Rectal smooth muscle tissue (tissue), 1 donor: ENCODE data around the gene SYNPO.
A peak's percentile ranks its signal among the peaks of the same experiment; 100 is the strongest.

Experiments used
- H3K27ac ChIP-seq: one replicate; pipeline ENCODE4 v1.7.0; 2013; ENCODE audit warnings: low read depth, low read length, inconsistent platforms
- H3K27me3 ChIP-seq: one replicate; pipeline ENCODE4 v1.7.0; 2013; ENCODE audit warnings: low read length; ENCODE audit not compliant: control insufficient read depth, insufficient read depth
- H3K36me3 ChIP-seq: one replicate; pipeline ENCODE4 v1.7.0; 2013; ENCODE audit warnings: low read length; ENCODE audit not compliant: control insufficient read depth, insufficient read depth
- H3K4me1 ChIP-seq: one replicate; pipeline ENCODE4 v1.7.0; 2013; ENCODE audit warnings: low read length; ENCODE audit not compliant: control insufficient read depth, insufficient read depth
- H3K4me3 ChIP-seq: one replicate; pipeline ENCODE4 v1.7.0; 2013; ENCODE audit warnings: low read length
- H3K9ac ChIP-seq: one replicate; pipeline ENCODE4 v1.7.0; 2013; ENCODE audit warnings: low read length

The SYNPO gene

GRCh38 chr5:150630461-150631325 is 9.8 kb upstream of the SYNPO start:
- Histone ChIP-seq H3K4me3 (no peak overlapping the region), H3K4me1 (no peaks in the 10 kb centered on the region), H3K36me3 (peaks cover 3% of the 10 kb centered on the region), H3K27ac (no peak overlapping the region), H3K9ac (no peak overlapping the region), H3K27me3 (no peaks in the 10 kb centered on the region)

GRCh38 chr5:150631326-150631701 is 9.1 kb upstream of the SYNPO start:
- Histone ChIP-seq H3K4me1 (no peaks in the 10 kb centered on the region), H3K27ac (no peak overlapping the region), H3K27me3 (no peaks in the 10 kb centered on the region), H3K36me3 (peaks cover 3% of the 10 kb centered on the region), H3K4me3 (no peak overlapping the region), H3K9ac (no peak overlapping the region)

GRCh38 chr5:150632305-150633160 is 7.9 kb upstream of the SYNPO start:
- H3K36me3 ChIP-seq: peaks cover 3% of the 10 kb centered on the region
- H3K27ac ChIP-seq: no peak overlapping the region
- no peak overlapping the region for H3K9ac ChIP-seq
- no peaks in the 10 kb centered on the region for H3K4me1 ChIP-seq
- no peaks in the 10 kb centered on the region for H3K27me3 ChIP-seq
- no peak overlapping the region for H3K4me3 ChIP-seq

DNA sequence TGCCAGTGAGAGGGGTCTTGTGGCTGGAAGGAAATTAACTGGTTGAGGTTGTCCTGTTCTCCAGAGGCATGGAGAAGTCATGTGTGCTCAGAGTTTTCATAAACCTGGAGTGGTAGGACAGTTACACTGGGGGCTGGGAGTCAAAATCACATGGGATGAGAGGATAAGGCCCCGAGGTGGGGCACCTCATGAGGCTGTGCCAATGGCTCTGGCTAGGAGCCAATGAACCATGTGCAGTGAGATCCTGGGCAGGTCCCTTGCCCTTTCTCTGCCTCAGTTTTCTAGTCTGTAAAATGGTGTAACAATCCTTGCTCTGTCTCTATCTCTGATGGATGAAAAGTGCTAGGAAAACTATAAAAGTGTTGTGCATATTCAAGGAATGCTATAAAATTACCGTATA is 7.0 kb upstream of the SYNPO start:
- Histone ChIP-seq H3K27ac (no peak overlapping the region), H3K4me3 (no peak overlapping the region), H3K36me3 (peaks cover 3% of the 10 kb centered on the region), H3K27me3 (no peaks in the 10 kb centered on the region), H3K9ac (no peak overlapping the region), H3K4me1 (no peaks in the 10 kb centered on the region)

- no peak overlapping the region for H3K9ac ChIP-seq
- H3K36me3 ChIP-seq: peaks cover 3% of the 10 kb centered on the region
- H3K4me3 ChIP-seq: no peak overlapping the region
- no peaks in the 10 kb centered on the region for H3K27me3 ChIP-seq
- H3K27ac ChIP-seq: no peak overlapping the region
- H3K4me1 ChIP-seq: peaks cover 11% of the 10 kb centered on the region
Measured at GRCh38 chr5:150636391-150637244, 3.8 kb upstream of the SYNPO start.

DNA sequence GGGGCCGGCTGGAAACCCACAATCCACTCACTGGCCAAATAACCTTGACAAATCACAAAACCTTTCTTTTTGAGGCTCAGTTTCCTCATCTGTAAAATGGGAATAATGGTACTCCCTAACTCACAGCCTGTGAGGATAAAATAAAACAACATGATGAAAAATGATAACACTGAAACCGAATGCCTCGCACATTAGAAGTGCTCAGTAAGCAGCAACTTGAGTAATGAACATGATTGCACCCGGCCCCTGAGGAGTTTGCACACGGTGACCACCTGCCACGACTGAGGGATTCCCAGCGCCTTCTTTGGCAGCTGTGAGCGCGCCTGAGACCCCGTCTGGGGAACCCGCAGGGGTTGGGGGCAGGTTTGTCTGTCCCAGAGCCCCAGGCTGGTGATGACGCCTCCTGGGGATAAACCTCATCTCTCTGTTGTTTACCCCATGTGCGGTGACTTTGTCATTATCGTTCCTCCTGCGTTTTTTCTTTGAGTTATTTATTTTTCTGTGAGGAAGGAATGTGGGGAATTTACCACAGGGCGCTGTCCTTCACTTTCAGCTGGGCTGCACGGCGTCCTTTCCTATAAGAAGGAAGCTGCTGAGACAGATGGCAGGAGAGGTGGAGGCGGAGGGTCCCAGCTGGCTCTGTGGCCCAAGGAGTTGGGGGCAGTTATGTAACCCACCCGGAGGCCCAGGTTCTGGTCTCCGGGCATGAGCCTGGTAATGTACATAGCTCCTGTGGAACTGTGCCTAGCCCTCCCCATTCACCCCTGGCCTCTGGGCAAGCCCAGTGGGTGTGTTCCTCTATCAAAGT is 3.0 kb upstream of the SYNPO start:
- Histone ChIP-seq H3K4me3 (no peak overlapping the region), H3K4me1 (peaks cover 19% of the 10 kb centered on the region), H3K27me3 (no peaks in the 10 kb centered on the region), H3K36me3 (peaks cover 3% of the 10 kb centered on the region), H3K27ac (no peak overlapping the region), H3K9ac (no peak overlapping the region)

GRCh38 chr5:150638053-150638444 is 2.4 kb upstream of the SYNPO start:
- Histone ChIP-seq H3K9ac (no peak overlapping the region), H3K27me3 (no peaks in the 10 kb centered on the region), H3K27ac (no peak overlapping the region), H3K4me1 (peaks cover 25% of the 10 kb centered on the region), H3K4me3 (no peak overlapping the region), H3K36me3 (peaks cover 3% of the 10 kb centered on the region)

DNA sequence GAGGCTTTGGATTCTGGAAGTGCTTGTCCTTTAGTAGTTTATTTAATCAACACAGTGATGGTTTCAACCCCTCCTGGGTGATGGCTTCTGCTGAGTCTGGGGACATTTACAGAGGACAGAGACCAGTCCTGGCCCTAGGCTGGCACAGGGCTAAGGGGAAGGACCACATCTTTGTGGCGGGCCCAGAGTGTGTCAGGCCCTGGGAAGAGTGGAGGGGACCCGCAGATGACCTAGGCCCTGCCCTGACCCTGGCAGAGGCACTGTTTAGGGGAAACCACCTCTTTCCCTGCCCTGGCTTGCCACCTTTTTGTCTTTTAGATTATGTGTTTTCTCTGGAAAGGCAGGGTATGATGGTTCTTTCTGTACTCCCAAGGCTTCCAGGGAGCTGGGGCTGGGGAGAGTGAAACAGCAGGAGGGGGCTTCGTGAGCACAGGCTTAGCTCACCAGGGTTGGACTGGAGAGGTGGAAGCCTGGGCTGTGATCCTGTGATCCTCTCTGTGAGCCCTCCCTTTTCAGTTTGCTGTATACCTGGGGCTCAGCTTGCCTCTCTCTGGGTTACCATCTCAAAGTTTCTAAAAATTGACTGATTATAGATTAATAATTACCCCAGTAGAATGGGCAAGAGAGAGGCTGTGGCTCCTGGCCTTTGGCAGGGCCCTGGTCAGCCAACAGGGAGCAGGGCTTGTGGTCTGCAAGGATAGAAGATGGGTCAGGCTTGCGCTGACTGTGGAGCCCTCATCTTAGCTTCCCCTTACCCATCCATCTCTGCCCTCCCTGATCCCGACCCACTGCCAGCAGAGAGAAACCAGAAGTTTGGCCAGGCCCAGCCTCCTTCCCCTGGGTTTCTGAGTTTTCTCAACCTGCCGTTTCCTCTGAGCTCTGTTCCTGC is 1.7 kb upstream of the SYNPO start:
- Histone ChIP-seq H3K4me3 (no peak overlapping the region), H3K27ac (no peak overlapping the region), H3K9ac (no peak overlapping the region), H3K36me3 (peaks cover 3% of the 10 kb centered on the region), H3K27me3 (no peaks in the 10 kb centered on the region), H3K4me1 (peaks cover 28% of the 10 kb centered on the region)

DNA sequence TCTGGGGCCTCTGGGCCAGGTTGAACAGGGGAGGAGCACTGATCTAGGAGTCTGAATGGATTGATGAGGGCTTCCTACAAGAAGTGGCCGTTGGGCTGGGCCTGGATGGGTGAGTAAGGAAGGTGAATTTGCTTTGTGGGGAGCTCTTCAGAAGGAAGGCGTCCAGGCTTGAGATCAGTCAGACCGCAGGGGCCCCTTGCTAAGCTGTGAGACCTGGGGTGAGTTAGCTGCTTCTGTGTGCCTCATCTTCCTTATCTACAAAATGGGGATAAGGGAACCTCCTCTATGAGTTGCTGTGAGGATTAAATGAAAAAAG is 1.1 kb upstream of the SYNPO start:
- peaks cover 3% of the 10 kb centered on the region for H3K36me3 ChIP-seq
- no peaks in the 10 kb centered on the region for H3K27me3 ChIP-seq
- H3K4me3 ChIP-seq: no peak overlapping the region
- H3K4me1 ChIP-seq: peaks cover 31% of the 10 kb centered on the region
- no peak overlapping the region for H3K9ac ChIP-seq
- no peak overlapping the region for H3K27ac ChIP-seq

DNA sequence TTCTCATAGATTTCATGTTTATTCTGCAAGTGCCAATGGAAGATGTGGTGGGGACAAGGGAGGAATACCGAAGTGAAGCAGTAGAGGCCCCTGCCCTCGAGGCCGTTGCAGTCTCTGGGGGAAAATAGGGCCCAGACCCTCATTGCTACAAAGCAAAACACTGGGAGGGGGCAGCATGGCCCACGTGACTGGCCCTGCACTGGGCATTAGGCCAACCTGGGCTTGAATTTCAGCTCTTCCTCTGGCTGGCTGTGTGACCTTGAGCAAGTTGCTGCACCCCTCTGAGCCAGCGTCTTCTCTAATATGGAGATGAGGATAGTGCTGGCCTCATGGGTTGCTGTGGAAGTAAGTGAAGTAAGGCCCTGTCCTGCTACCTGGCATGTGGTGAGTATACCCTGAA is 709 bp upstream of the SYNPO start:
- Histone ChIP-seq H3K27ac (no peak overlapping the region), H3K9ac (no peak overlapping the region), H3K36me3 (peaks cover 3% of the 10 kb centered on the region), H3K4me3 (no peak overlapping the region), H3K4me1 (peaks cover 35% of the 10 kb centered on the region), H3K27me3 (no peaks in the 10 kb centered on the region)

DNA sequence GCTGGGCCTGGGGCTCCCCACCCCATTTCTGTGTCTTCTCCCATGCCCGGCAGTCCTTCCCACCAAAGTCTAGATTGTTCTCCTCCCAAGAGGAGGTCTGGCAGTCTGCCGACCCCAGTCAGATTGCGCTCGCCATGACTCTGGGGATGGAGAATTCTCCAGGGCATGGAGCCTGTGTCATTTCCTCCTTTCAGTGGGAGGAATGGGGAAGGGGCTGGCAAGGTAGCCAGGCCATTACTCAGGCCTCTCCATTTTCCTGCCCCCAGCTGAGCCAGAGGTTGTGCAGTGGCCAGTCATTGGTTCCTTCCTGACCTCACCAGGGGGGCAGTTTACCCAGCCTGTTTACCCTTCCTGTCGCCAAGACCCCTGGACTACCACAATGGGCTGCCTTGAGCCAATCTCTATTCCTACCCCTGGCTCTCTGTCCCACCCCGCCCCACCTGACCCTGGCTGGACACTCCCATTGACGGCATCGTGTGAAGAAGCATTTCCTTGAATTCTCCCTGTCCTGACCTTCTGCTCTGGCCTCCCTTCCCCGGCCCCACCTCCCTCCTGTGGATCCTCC is 628 bp downstream of the SYNPO start:
- no peaks in the 10 kb centered on the region for H3K27me3 ChIP-seq
- H3K4me3 ChIP-seq: peak overlapping the region; percentile 47
- peaks cover 45% of the 10 kb centered on the region for H3K4me1 ChIP-seq
- no peaks in the 10 kb centered on the region for H3K36me3 ChIP-seq
- H3K27ac ChIP-seq: peak overlapping the region; percentile 79
- no peak overlapping the region for H3K9ac ChIP-seq
